Ascending aorta (tissue), 2 donors: ENCODE data around the gene NUFIP2. TPM values are rescaled to one million over a fixed set of nuclear protein-coding genes. Genes with fewer than 3 reads are reported as not detected.

Experiments
- DNase-seq, 2 donors: peaks; one replicate each; pipeline ENCODE4 v3.0.0-alpha.2; 2019; ENCODE audit warnings: low spot score in 2 of 2
- H3K27ac ChIP-seq, 2 donors: fragments of 200-600 bp; sonication (generic); one replicate each; pipeline ENCODE4 v1.5.1; 2016 to 2017; ENCODE audit warnings: mild to moderate bottlenecking in 1 of 2
- H3K27me3 ChIP-seq: fragments of 200-600 bp; sonication (generic); one replicate; pipeline ENCODE4 v1.5.1; 2017
- H3K36me3 ChIP-seq, 2 donors: fragments of 200-600 bp; sonication (generic); one replicate each; pipeline ENCODE4 v1.5.1; 2016
- H3K4me1 ChIP-seq, 2 donors: fragments of 200-600 bp; sonication (generic); one replicate each; pipeline ENCODE4 v1.5.1; 2016 to 2017; ENCODE audit warnings: mild to moderate bottlenecking in 1 of 2
- H3K4me3 ChIP-seq, 2 donors: fragments of 200-600 bp; sonication (generic); one replicate each; pipeline ENCODE4 v1.5.1; 2016 to 2017; ENCODE audit warnings: mild to moderate bottlenecking in 1 of 2
- H3K9me3 ChIP-seq, 2 donors: fragments of 200-600 bp; sonication (generic); one replicate each; pipeline ENCODE4 v1.5.1; 2016
- CTCF ChIP-seq, 3 experiments: fragments of 200-600 bp in 2 of 3; fragments of 450-650 bp in 1 of 3; sonication (generic) in 2 of 3; IDR thresholded peaks; one replicate each; pipeline ENCODE4 v1.5.1; 2016 to 2019; ENCODE audit warnings: antibody characterized with exemption in 3 of 3, mild to moderate bottlenecking in 1 of 3, moderate library complexity in 1 of 3
- intact Hi-C: fragments of 100-400 bp; cut with DNase I; formaldehyde crosslinking; loops from one replicate; pipeline ENCODE4 v1.15.1; 2023
- total RNA-seq: library from RNA; depleted of rRNA; stranded (reverse); fragments of >200 nt; gene quantifications from one replicate; pipeline ENCODE4 v1.1.0, GENCODE V29; 2016

Gene NUFIP2
- total RNA-seq, 1 donor from 2014 or later, result 11.0 TPM

GRCh38 chr17:29331075-29331707 lies 37.2 kb upstream of the NUFIP2 start:
- no peak for TF ChIP-seq CTCF (IDR thresholded peaks at IDR 0.05)
- H3K4me1 ChIP-seq, result no peaks in the 10 kb centered on the region

GRCh38 chr17:29327412-29327811 lies 33.5 kb upstream of the NUFIP2 start:
- H3K4me1 ChIP-seq, result no peaks in the 10 kb centered on the region
- intact Hi-C loops, result no loop called here
- no peak for DNase-seq
- no peaks in the 10 kb centered on the region for H3K9me3 ChIP-seq
- no peak overlapping the region for H3K27ac ChIP-seq
- H3K27me3 ChIP-seq, result no peaks in the 10 kb centered on the region
- no peaks in the 10 kb centered on the region for H3K36me3 ChIP-seq
- no peak overlapping the region for H3K4me3 ChIP-seq
- TF ChIP-seq CTCF (IDR thresholded peaks at IDR 0.05), result no peak

More at GRCh38 chr17:29331075-29331707, 37.2 kb upstream of the NUFIP2 start:
- DNase-seq, result no peak
- Histone ChIP-seq H3K9me3 (no peaks in the 10 kb centered on the region), H3K27me3 (no peaks in the 10 kb centered on the region), H3K4me3 (no peak overlapping the region), H3K36me3 (no peaks in the 10 kb centered on the region), H3K27ac (no peak overlapping the region)
- intact Hi-C loops, result no loop called here

GRCh38 chr17:29326023-29326813 lies 32.3 kb upstream of the NUFIP2 start:
- Histone ChIP-seq H3K27me3 (no peaks in the 10 kb centered on the region), H3K36me3 (no peaks in the 10 kb centered on the region), H3K27ac (no peak overlapping the region), H3K4me3 (no peak overlapping the region), H3K4me1 (no peaks in the 10 kb centered on the region), H3K9me3 (no peaks in the 10 kb centered on the region)
- TF ChIP-seq CTCF (IDR thresholded peaks at IDR 0.05), result no peak
- intact Hi-C loops, result no loop called here
- no peak for DNase-seq

- no peak for DNase-seq
- no peak for TF ChIP-seq CTCF (IDR thresholded peaks at IDR 0.05)
- Histone ChIP-seq H3K27ac (no peak overlapping the region), H3K4me3 (no peak overlapping the region), H3K27me3 (no peaks in the 10 kb centered on the region), H3K36me3 (no peaks in the 10 kb centered on the region), H3K9me3 (no peaks in the 10 kb centered on the region), H3K4me1 (no peaks in the 10 kb centered on the region)
- intact Hi-C loops, result no loop called here
Observed at GRCh38 chr17:29322363-29322762, 28.4 kb upstream of the NUFIP2 start.

- Histone ChIP-seq H3K36me3 (no peaks in the 10 kb centered on the region), H3K27me3 (no peaks in the 10 kb centered on the region), H3K4me3 (no peak overlapping the region), H3K27ac (no peak overlapping the region), H3K4me1 (no peaks in the 10 kb centered on the region), H3K9me3 (no peaks in the 10 kb centered on the region)
- no peak for TF ChIP-seq CTCF (IDR thresholded peaks at IDR 0.05)
- no peak for DNase-seq
- intact Hi-C loops, result no loop called here
Observed at GRCh38 chr17:29303386-29303785, 9.4 kb upstream of the NUFIP2 start.
